HG02884 (cell line): ENCODE data around the gene ZDHHC24.

Source experiments
- ATAC-seq: cut with Tn5 transposase; IDR thresholded peaks from one replicate; pipeline ENCODE4 v1.9.1; 2021; ENCODE audit warnings: mild to moderate bottlenecking, moderate library complexity; ENCODE audit not compliant: unreplicated experiment

Gene ZDHHC24

GRCh38 chr11:66566221-66566620, 20.4 kb upstream of the ZDHHC24 start:
- ATAC-seq = no peak

- ATAC-seq = no peak
These were observed 19.1 kb upstream of the ZDHHC24 start for GRCh38 chr11:66564984-66565383.

GRCh38 chr11:66564538-66564937, 18.7 kb upstream of the ZDHHC24 start:
- ATAC-seq = no peak

- no peak for ATAC-seq
These were observed 18.0 kb upstream of the ZDHHC24 start for GRCh38 chr11:66563832-66564231.

GRCh38 chr11:66562907-66563583, 17.2 kb upstream of the ZDHHC24 start:
- no peak for ATAC-seq

GRCh38 chr11:66562275-66562674, 16.4 kb upstream of the ZDHHC24 start:
- no peak for ATAC-seq

GRCh38 chr11:66561975-66562248, 16.1 kb upstream of the ZDHHC24 start:
- ATAC-seq = no peak

- no peak for ATAC-seq
These were observed 15.5 kb upstream of the ZDHHC24 start for GRCh38 chr11:66561178-66561974.

- no peak for ATAC-seq
These were observed 14.2 kb upstream of the ZDHHC24 start for GRCh38 chr11:66559866-66560676.

GRCh38 chr11:66559142-66559865, 13.5 kb upstream of the ZDHHC24 start:
- ATAC-seq = no peak

- no peak for ATAC-seq
These were observed 12.0 kb upstream of the ZDHHC24 start for GRCh38 chr11:66557733-66558326.

GRCh38 chr11:66556086-66556485, 10.2 kb upstream of the ZDHHC24 start:
- ATAC-seq = no peak

- no peak for ATAC-seq
These were observed 9.6 kb upstream of the ZDHHC24 start for GRCh38 chr11:66555416-66555815.

GRCh38 chr11:66554602-66555001, 8.8 kb upstream of the ZDHHC24 start:
- no peak for ATAC-seq

- ATAC-seq = no peak
These were observed 5.0 kb upstream of the ZDHHC24 start for GRCh38 chr11:66550887-66551286.

- no peak for ATAC-seq
These were observed 3.8 kb upstream of the ZDHHC24 start for GRCh38 chr11:66549696-66550095.

- ATAC-seq = no peak
These were observed 3.2 kb upstream of the ZDHHC24 start for GRCh38 chr11:66548774-66549630.

GRCh38 chr11:66548041-66548440, 2.2 kb upstream of the ZDHHC24 start:
- no peak for ATAC-seq

- ATAC-seq = no peak
These were observed 1.8 kb upstream of the ZDHHC24 start for GRCh38 chr11:66547662-66548009.
